Suppressor macrophage (primary cell): ENCODE data around the gene CORIN.

Source experiments
- DNase-seq, 4 experiments: peaks; one replicate each; pipeline ENCODE4 v3.0.0-alpha.2; 2020 to 2022

CORIN gene

GRCh38 chr4:47674144-47674543, 163.7 kb downstream of the CORIN start:
- no peak for DNase-seq

DNA sequence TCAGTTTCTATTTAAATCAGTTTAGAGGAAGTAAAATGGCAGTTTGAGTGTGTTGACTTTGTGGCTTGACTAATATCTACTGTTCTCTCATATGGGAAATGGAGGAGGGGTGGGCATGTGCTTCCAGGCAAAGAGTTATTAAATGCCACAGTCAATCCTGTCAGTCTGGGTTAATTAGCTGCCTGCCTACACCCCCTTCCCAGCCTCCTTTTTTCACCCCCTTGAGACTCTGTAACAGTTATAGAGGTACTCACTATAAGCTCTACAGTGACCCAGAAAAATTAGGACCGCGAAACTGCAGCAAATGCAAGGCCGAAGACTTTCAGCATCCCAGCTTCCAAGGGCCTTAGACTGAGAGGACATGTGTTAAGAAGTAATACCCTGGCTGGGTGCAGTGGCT, 165.2 kb downstream of the CORIN start:
- no peak for DNase-seq

DNA sequence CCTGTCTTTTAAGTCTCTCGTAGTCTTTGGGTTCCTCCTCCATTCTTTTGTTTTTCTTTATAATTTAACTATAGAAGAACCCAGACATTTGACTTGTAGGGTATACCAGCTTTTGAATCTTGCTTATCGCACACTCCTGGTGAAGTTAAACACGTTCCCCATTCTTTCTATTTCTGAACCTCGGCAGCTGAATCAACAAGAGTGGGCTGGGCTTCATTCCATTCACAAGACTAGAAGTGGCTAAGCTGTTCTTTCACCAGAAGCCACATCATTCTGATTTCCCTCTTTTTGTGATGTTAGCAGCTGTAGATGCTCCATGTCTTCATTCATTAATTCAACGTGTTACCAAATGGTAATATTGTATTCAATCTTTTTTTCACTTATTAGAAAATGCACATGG, 167.9 kb downstream of the CORIN start:
- DNase-seq, result no peak

DNA sequence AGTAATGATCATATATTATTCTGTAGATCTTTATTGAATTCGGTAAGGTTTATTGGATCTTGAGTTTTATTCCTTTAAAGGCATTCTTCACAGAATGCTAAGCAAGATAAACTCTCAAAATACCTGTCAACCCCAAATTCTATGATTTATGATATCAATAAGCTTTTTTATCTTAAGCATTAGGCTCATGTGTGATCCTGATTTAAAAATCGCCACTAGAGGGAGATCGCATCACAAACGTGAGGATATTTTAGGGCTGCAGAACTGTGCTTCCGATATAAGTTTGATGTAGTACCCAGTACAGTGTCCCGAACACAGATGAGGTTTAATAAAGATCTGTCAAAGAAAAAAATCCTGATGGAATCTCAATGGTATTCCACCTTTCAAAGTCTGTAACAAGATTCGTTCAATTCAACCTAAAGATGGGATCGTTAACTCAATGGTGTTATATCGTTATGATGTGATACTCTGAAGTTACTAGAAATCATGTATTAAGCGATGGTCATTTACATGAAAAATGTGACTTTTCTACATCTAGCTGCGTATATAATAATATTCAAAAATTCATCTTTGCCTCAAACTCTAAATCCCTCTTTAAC, 169.0 kb downstream of the CORIN start:
- DNase-seq, result peak; percentile 58 to 79 (median 64)

DNA sequence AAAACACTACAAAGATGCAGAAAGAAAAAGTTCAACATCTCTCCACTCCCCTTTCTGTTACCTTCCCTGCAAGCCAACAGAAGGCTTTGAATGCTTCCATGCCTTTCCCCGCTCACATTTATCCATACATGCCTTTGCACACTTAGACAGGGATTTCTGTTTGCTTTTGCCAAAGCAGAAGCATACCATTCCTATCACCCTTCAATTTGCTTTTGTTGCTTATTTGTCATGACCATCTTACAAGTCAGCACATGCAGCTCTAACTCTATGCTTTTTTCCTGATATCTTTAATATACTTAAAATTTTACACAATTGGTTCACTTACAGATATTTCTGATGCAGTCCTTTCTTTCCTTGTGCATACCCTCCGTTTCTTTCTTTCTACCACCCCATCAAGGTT, 169.6 kb downstream of the CORIN start:
- DNase-seq, result no peak

DNA sequence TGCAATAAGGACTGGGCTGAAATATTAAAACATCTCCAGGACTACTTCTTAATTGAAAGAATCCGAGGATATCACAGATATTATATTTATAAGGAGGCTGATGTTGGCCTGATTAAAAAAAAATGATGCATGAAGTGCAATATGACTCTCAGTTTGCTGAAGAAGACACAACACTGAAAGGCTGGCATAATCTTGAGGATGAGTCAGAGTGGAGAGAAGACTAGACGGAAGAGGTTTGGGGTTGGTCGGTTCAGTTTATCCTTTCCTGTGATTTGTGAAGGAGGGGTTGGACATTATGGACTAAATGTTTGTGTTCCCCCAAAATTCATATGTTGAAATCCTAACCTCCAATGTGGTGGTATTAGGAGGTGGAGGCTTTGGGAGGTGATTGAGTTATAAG, 170.3 kb downstream of the CORIN start:
- DNase-seq, result no peak

GRCh38 chr4:47664051-47664826, 173.6 kb downstream of the CORIN start:
- DNase-seq, result no peak

DNA sequence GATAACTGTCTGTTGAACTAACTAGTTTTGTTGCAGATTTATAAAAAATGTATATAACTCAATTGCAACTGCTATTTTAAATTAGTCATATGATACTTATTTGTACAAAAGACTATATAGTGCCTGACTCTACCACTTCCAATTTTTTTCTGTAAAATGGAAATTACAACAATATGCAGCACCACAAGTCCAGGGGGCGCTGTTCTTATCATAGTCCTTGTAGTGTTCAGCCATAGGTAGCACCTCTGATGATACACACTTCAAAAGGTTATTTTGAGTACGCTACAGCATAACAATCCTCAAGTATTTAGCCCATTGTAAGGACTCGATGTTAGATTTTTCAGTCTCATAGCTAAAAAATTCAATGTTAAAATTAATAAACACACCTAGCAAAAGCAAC, 174.9 kb downstream of the CORIN start:
- peak in 3 of 4 experiments; percentile 10 to 44 (median 37) for DNase-seq

GRCh38 chr4:47661741-47662140, 176.1 kb downstream of the CORIN start:
- DNase-seq, result no peak

GRCh38 chr4:47659342-47659741, 178.5 kb downstream of the CORIN start:
- DNase-seq, result peak in 3 of 4 experiments; percentile 22 to 50 (median 34)

DNA sequence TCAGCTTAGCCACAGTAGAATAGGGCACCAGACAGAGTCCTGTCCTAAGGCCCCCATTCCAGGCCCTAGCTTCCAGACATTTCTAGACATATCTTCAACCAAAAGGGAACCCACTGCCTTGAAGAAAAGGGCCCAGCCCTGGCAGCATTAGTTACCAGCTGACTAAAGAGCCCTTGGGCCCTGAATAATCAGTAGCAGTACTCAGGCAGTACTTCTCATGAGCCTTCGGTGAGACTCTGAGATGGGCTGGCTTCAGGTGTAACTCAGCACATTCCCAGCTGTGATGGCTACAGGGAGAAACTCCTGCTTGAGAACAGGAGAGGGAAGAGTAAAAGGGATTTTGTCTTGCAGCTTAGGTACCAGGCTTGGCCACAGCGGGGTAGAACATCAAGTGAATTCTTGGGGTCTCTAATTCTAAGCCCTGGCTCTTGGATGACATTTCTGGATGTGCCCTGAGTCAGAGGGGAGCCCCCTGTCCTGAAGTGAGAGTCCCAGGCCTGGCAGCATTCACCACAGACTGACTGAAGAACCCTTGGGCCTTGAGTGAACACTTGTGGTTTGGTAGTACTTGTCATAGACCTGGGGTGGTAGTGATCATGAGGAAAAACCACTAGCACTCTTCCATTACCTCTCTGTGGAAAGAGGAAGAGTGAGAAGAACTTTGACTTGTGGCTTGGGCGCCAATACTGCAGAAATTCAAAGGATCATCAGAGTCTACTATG, 182.7 kb downstream of the CORIN start:
- DNase-seq, result no peak

- DNase-seq, result no peak
These were observed 185.8 kb downstream of the CORIN start for GRCh38 chr4:47652092-47652491.

- DNase-seq, result peak in 3 of 4 experiments; percentile 6 to 53 (median 47)
These were observed 186.6 kb downstream of the CORIN start for GRCh38 chr4:47651231-47651630.

GRCh38 chr4:47650584-47651130, 187.2 kb downstream of the CORIN start:
- no peak for DNase-seq

DNA sequence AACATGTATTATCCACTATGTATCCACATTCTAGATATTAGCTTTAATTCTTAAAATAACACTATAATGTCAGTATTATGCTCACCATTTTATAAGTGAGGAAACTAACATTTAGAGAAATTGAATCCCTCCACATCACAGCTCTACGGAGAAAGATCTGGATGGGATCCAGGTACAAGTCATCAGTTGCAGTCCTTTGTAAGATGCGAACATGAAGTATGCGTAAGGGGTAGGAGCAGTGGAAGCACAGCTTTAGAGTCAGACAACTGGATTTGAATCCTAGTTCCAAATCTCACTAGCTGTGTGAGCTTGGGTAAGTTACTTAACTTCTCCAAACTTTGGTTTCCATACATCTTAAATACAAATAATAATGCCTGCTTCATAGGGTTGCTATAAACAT, 190.3 kb downstream of the CORIN start:
- DNase-seq, result no peak

DNA sequence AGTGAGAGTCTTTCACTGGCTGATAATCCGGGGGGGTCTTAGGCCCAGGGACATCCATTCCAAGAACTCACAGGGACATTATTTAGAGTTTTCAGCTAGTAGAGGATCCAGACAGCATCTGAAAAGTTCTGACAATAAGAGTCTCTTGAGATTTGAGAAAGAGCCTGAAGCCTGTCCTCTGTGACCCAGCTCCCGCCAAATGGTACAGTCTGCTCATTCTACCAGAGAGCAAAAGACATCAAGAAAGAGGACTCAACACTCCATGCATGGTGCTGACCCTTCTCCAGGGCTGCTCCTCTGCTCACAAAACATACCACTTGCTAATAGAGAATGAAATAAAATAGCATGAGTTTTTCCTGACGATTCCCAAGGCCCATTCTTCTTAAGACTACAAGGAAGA, 190.8 kb downstream of the CORIN start:
- no peak for DNase-seq

GRCh38 chr4:47646372-47646771, 191.5 kb downstream of the CORIN start:
- DNase-seq, result no peak

DNA sequence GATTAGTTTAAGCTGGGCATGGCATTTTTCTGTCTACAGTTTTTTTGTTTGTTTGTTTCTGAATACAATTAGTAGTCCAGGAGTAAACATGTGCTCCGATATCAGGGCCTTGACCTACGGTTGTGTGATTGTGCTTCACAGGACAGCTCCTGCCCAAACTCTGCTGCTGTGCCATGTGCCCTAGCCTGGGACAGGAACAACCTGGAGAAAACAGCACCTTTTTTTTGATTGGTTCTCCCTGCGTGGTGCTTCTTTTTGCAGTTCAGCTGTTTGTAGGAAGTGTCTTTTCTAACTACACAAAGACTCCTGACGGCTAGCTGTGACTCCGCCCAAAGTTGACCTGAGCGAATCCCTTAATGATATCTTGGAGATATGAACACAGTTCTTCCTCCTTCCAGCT, 194.0 kb downstream of the CORIN start:
- no peak for DNase-seq

DNA sequence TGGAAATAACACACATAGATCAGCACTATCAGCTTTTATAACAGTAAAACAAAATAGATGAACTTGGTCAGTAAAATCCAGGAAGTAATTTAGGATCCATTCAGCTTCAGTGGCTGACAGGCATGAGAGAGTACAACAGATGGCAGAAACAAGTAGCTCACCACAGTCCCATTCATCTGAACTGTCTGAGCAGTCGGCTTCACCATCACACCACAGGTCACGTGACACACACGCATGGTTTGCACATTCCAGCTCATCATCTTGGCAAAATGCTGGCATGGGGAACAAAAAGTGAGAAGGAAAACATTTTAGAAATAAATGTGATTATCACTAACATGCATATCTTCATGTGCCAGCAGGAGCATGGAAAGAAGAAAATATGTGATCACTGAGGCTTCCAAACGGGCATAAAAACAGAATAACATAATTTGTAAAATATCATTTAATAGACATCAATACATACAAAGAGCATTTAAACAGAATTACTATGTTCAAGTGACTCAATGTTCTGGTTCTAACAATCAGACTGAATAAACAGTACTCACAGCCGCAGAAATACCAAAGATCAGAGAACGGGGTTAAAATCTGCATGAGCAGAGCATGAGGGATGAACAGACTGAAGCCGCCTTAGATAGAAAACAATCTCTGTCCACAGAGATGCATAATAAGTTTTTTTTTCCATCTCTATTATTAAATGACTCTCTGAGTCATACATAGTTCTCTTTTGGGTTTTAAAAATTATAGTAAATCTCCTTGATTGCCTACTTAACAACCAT, 194.7 kb downstream of the CORIN start:
- peak in 1 of 4 experiments; percentile 8 for DNase-seq

DNA sequence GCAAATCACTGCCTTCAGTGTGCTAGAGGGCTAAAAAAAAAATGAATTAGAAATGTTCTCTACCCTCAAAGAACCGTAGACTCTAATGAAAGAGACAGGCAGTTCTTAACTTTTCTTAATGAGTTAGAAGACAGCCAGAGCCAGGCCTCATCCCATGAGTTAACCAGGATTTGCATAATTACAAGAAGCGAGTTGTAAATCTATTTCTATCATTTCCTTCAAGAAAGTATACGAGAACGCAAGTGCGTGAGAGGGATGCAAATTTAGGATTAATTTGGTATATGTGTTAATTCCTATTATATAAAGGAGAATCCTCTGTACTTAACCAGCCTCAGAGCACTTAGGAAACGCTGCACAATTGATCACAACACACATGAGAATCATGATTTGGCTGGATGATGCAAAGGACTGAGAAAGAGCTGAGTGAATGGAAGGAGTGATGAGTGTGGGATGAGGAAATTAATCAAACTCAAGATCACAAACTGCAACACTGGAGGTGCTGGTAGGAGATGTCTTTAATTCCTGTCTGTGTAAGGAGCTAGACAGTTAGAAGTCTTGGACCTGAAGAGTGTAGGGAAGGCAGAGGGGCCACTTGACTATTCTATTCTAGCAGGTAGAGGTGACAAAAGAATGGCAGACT, 195.6 kb downstream of the CORIN start:
- no peak for DNase-seq

DNA sequence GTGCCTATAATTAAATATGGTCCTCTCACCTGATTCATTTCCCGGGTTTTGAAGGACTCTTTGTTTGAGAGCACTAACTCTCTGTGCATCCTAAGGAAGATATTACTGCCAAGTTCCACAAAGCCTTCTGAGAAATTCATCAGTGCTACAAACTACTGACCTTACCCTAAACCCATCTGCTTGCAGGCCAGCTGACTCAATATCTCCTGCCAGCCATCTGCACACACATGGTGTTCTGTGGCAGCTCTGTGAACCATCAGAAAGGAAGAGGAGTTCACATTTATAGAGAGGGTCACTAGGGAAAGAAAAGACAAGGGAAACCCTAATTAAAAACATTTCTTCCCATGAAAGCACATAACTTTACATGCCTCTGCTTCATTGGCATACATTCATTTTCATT, 196.1 kb downstream of the CORIN start:
- DNase-seq, result no peak

GRCh38 chr4:47640911-47641310, 197.0 kb downstream of the CORIN start:
- DNase-seq, result no peak
